Embryonic facial prominence (tissue), 1 donor: ENCODE data around the gene PRKCE.

ENCODE experiments used
- DNase-seq: peaks from one replicate; pipeline ENCODE4 v3.0.0-alpha.2; 2016; ENCODE audit errors: extremely low spot score

PRKCE gene

DNA sequence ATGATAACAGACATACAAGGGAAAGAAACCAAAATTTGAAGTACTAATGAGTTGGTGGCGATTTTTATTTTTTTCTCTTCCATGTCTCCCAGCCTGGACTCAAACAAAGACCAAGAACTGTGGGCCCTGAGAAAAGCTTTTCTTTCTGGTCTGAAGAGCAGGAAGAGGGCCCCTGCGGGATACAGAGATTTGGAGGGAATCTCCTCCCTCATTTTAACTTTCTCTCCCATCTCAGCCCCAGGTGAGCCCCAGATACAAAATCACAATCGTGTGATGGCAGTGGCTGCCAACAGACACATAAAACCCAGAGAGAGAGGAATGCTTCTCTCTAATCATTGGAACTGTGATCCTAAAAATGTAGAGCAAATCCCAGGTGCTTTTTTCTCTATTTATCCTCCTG, 19.5 kb upstream of the PRKCE start:
- no peak for DNase-seq

DNA sequence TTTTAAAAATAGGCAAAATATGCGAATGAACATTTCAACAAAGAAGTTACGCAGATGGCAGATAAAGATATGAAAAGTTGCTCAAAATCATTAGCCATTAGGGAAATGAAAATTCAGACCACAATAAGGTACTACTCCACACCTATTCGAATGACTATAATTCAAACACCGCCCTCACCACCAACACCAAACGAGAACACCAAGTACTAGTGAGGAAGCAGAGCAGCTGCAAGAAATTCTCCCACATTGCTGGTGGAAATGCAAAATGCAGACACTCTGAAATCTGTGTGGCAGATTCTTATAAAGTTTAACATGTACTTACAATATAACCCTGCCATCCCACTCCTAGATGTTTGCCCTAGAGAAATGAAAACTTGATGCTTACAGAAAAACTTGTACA, 17.3 kb upstream of the PRKCE start:
- no peak for DNase-seq

DNA sequence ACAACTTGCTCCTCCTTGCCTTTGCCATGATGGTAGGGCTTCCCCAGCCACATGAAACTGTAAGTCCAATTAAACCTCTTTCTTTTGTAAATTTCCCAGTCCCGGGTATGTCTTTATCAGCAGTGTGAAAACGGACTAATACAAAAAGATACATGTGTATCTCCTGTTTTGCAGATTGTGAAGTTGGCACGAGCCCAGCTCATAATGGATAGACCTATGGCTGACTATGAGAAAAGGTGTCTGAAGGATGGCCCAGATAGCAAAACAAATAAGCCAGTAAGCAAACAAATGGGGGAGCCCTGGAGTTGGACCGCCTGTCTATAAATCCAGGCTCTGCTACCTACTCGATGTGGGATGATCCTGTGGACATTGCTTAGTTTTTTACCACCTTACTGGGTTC, 15.5 kb upstream of the PRKCE start:
- DNase-seq = no peak

DNA sequence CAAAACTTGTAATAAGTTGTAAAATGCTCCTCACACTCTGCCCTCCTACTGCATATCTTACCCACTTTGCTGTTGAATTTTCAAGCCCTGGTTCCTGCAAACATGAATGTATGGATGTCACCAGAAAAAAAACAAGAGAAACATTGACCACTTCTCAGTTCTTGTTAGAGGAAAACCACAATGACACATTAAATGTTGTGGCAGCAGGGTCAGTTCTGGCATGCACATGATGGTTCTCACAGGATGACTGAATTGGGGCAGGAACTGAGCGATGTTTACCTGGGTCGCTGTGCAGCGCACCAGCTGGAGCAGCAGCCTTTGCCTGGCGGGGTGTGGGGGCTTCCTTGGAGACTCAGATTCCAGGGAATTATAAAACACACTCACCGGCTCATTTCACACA, 14.0 kb upstream of the PRKCE start:
- DNase-seq = no peak

DNA sequence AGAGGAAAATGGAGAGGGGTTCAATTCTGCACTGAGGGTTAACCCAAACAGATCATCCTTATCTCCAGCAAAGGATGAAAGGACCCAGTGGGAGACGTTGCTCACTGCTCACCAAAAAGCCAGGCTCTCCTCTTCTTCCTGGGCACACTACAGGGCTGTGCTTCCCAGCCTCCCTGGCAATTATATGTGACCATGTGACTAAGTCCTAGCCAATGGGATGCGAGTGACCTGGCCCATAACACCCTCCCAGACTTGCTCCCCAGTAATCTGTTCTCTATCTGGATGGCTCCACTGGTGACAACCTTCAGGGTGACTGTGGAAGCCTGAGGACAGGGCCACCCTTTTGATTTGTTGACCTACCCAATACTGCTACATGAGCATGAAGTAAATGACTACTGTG, 10.9 kb upstream of the PRKCE start:
- no peak for DNase-seq

DNA sequence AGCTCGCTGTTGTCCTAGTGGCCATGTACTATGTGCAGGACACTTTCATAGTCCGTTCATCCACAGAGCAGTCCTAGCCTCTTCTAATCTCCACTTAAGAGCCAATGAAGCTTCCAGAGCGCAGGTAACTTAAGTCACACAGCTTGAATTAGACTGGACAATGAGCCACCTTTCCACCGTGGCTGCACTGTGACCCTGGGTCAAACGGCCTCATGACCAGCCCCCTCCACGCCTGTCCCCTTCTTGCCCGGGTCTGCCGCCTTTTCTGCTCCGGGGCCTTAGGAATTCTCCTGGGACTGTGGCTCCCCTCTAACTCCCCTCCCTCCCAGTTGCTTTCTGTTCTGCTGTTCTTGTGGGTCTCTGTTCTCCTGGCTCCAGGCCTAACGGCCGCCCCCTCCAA, 8.4 kb upstream of the PRKCE start:
- DNase-seq = no peak

DNA sequence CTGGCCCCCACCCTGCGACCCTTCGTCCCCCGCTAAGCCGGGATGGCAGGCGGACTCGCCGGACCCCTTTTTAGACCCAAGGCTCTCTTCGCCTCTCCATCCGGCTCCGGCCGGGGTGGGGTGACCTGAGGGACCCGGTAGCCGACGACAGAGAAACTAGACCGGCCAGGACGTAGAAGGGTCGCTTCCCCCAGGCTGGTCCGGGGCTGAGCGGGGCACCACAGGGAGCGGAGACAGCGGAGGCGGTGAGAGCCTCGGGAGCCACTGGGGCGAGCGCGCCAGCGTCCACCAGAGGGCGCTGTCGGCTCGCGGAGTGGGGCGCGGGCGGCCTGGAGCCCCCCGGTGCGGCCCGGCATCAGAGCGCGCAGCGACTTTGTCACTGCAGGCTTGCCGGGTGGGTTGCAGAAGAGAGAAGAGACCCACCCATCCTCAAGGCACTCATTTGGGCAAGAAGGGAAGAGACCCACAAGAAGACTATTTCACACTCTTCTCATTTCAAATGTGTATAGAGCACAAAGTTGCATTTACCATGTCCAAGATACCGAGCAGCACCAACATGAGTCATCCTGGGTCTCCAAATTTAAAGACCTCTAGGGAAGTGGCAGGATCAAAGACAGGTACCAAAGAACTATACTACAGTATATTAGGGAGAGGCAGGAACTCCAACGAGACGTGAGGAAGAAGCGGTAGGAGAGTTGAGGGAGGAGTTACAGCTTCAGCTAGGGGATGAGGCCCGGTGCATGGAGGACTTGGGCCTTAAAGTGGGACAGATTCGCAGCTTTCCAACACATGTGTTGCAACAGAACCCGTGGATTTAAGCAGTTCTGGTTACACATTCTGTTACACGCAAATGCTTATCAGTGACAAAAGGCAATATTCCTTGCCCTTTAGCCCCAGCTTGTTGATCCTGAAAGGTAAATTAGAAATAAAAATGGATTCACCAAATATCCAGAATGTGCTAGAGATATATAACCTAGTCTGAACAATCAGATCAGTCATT, 7.6 kb upstream of the PRKCE start:
- no peak for DNase-seq

DNA sequence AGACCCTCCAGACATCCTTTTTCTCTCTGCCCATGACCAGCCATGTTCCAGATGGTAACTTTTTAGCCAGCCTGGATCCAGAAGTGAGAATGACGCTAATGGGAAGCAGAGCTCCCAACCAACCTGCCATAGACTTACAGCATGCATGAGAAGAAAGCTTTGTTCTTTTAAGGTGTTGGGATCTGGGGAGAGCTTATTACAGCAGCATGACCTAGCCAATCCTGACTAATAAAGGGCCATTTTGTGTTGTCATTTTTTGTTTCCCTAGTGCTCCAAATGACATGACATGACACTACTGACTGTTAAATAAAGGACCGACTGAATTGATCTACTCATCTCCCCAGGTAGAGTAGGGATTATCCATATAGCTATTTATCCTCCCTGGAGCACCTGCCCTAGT, 5.2 kb upstream of the PRKCE start:
- DNase-seq = no peak

DNA sequence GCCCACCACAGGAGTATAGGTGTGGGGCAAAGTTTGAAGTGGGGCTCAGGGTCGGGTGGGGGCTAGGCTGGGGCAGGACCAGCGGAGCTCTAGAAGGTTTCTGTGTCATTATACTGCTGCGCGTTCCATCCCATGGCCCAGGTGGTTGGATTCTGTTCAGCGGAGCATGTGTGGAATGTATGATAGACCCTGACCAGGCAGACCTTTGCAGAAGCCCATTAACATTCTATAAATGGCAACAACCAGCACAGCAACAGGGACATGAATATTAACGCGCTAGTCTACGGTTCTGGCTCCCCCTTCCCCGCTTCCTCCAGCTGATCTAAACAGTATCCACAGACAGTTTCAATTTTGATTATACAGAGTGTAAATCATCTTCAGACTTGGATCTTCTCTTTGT, 4.1 kb upstream of the PRKCE start:
- DNase-seq = no peak

DNA sequence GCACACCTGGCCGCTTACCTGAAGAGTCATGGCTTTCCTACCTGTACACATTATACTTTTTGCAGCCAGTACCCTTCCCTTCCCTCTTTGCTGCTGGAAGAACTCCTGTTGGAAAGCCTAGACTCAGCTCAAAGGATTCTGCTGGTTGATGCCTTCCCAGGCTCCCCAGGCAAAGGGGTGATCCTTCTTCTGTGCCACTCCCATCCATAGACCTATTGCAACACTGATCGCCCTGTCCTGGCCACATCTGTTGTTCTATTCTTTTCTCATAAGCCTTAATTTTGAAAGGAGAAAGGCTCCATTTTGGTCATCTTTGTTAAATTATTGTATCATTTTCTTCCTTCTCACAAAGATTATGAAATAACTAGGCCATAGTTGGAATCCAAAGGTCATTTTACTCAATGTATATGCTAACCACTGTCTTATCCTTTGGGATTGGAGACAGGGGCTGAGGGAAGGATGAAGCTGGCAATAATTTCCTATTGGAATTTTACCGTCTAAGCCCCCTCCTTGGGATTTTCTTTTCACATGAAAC, 3.4 kb upstream of the PRKCE start:
- DNase-seq = no peak

DNA sequence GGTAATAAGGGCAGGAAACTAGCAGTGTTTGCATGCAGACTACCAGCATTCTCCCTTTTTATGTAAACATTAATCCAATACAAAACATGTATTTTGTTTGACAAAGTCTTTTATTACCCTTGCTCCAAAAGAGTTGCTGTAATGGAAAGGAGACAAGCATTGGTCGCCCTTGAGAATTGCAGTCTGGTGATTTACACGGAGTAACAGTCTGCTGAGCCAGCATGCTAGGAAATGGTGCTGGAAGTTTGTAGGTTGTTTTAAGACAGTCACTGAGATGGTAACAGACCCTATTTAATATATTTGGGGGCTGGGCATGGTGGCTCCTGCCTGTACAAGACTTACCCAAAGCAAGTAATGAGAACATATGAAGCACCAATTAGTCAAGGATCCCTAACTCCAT, 2.8 kb upstream of the PRKCE start:
- DNase-seq = no peak

DNA sequence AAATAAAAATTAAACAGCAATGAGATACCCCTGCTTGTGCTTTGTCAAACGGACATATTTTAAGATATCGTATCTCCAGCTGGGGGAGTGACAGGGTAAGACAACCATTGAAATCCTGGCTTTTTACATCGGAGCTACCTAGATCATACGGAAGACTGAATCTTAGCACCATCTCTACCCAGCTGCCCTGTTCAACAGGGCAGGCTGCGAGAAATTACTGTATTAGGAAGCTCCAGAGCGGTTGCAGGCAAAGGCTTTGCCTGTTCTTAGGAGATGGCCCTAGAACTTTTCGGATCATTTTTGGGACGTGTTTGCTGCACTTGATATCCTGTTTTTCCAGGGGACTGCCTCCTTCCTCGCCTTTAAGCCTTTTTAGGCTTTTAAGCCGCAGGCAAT, 2.0 kb upstream of the PRKCE start:
- DNase-seq = no peak

DNA sequence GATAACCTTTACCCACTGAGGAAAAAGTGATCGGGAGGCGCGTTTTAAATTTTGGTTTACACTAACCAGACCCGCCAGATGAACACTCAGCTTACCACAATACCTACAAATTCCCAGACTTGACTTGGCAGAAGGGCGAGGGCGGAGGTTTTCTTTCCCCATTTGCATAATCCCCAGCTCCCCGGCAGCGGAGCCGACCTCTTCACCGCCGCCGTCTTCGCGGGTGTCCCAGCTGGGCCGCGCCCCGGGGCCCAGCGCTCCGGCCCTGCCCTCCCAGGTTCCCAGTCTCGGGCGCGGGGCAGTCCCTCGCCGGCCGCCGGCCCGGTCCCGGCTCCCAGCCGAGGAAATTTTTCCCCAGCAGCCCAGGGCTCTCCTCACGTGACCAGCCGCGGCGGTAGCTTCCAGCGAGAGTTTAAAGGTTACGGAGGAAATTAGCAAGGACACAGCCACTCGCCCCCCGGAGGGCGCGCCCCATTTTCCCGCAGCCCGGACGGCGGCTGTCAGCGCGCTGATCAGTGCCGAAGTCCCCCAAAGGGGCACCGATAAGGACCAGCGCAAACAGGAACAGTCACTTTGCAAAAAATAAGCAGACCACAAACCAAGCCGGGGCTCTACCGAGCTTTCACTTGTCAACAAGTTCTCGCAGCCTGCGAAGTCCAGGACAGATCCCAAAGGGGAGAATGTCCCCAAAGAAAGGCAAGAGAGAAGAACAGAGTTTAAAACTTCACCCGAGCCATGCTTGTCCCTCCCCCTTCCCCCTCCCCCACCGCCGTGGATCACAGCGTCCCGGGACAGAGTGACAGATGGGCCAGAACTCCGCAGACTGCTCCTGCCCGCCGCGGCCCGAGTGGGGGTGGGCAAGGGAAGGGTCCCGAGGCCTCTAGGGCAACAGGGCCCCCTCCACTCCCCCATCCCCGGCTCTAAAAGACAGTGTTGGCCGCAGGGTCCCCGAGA, 1.3 kb upstream of the PRKCE start:
- no peak for DNase-seq

DNA sequence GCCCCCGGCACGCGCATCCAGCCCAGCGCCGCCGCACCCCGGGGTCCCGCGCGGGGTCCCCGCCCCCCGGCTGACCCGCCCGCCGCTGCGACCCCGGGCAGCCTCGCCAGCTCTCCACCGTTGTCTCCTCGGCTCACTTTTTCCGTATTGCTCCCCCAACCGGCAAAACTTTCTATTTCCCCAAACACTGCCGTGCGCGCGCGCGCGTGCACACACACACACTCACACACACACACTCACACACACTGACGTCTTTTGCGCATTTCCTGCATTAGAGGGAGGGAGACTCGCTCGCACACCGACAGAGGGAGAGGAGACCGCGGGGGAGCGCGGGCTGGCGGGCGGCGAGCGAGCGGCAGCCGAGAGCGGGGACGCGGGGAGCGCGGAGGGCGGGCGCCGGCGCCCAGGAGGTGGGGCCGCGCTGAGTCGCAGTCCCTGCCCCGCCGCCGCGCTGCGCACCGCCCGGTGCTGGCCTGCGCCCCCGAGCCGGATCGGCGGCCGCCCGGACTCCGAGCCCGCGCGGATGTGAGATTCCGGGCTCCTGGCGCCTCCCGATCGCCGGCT, 542 bp upstream of the PRKCE start:
- DNase-seq = peak; percentile 92

DNA sequence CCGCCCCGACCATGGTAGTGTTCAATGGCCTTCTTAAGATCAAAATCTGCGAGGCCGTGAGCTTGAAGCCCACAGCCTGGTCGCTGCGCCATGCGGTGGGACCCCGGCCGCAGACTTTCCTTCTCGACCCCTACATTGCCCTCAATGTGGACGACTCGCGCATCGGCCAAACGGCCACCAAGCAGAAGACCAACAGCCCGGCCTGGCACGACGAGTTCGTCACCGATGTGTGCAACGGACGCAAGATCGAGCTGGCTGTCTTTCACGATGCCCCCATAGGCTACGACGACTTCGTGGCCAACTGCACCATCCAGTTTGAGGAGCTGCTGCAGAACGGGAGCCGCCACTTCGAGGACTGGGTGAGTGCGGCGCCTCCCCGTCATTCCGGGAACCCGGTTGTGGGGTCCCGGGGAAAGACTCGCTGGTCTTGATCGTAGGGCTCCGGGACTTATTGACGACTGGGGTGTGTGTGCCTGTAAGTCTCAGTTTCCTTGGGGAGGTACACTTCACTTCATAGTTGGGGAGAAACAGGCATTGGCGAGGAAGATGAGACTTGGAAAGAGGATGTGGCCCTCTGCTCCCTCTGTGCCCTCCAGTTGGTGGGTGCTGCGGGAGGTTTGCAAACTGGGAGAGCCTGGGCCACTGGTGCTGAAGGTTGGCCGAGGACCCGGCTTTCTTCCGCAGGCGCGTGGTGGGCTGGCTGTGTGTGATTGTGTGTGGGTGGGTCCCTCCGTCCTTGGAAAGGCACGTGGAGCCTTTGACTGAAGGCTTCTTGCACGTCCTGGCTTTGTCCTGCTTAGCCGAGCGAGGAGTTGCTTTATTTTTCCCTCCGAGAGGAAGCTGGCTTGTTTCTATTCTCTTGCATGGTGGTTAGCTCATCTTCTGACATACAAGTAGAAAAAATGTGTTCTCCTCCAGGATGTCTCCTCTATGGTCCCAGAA, 886 bp downstream of the PRKCE start:
- no peak for DNase-seq

DNA sequence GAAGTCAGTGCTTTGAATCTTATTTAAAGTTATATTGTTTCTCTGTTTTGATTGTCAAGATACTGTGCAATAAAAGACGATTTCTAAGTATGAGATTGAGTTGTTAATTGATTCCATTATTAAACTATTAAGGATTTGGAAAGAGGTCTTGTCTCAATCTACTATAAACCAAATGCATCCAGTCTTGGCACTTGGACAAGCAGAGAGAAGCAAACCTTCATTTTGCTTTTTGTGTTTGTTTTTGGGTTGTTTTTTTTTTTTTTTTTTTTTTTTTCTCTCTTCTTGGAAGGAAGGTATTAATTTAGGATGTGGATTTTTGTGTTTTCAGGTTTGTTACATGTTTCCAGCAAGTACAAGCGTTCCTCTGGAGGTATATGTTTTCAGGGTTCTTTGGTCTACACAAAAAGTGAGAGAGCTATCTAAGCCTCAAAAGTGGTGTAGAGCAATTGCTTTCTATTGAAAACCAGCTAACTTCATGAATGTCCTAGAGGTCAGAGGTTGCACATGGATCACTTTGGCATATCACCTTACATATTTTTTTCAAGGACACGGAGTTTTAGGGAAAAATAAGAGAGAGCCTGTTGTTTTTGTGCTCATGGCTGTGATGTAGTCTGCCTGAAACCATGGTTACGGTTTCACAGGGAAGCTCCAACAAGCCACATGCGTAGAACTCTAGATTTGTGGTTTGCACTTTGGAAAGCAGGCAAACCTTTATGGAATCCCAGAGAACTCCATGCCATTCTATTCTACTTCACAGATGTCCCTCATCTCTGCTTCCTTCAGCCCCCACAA, 1.8 kb downstream of the PRKCE start:
- DNase-seq = peak; percentile 66

DNA sequence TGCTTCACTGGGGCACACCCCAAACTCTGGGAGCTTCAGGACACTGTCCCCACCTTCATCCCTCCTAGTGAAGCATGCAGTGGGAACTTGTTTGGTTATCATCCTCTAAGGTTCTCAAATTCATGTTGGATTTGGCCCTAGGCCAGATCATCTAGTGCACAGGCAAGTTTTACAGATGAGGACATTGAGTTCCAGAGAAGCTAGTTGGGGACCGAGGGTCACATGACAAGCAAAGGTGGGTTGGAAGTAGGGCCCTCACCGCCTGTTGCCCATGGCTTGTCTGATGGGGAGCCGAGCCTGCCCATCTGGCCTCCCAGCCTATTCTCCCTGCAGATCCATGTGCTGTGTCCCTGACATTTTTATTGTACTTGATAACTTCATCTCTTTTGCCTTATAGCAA, 2.8 kb downstream of the PRKCE start:
- no peak for DNase-seq

DNA sequence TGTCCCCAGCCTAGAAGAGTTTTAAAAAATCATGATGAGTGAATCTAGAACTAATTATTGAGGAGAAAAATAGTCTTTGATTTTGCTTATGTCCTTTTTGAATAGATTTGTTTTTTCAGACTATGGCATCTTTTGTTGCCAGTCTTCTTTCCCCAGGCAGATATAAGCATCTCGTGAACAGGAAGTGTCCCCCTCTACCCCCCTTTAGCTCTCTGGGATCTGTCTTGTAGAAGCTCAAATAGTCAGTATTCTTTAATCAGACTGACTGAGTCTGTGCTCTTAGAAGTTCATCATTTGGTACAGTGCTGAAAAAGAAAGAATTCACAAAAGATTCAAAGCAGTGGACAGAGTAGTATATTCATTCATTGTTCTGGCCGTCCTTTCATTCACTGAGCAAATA, 10.4 kb downstream of the PRKCE start:
- no peak for DNase-seq

DNA sequence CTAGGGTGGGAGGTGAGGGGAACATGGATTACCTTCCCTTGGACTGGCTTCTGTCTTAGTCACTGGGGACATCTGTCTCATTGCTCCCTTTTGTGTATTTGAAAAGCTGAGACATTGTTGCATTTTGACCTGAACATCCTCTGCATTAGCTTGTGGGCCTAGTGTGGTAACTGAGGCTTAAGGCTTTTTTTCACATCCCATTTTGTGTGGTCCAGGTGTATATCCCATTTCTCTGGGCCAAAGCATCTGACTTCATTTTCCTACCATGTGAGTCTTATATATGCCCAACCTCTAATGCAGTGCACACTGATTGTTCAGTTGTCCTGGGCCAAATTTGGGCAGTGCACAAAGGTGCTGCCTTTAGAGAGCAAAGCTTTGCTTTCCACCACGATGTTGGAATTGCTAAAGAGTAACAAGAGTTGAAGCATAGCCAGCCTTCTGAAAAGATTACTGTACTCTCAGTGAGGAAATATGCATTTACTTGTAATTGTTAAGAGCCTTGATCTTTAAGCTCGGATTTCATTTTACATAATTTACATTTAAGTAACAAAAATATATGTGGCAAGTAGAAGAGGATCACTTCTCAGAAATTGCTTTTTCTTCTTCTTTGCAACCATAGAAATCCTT, 13.3 kb downstream of the PRKCE start:
- DNase-seq = no peak

DNA sequence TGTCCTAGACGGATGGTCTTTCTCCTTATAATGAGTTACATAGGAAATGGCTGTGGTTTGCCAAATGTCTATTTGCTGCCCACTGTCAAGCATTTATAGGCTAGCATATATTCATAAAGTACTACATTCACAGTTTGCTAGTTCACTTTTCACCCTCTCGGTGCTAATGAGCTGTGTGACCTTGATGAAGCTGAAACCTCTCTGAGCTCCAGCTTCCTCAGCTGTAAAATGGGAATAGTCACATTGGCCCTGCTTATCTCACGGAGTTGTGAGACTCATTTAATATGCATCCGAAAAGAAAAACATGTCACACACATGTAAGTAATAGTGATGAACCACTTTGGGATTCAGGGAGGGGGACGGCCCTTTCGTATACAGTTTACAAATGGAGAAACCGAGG, 17.0 kb downstream of the PRKCE start:
- no peak for DNase-seq
